ENCODE measurements around the gene ZNF274.
"Not testable (repeated sequence)": the region's sequence is repeated elsewhere in the genome, so short reads cannot be mapped to it uniquely, and the experiment has no call there.

Gene ZNF274

GRCh38 chr19:58212336-58213074 is 29.6 kb downstream of the ZNF274 start:
- no peak for DNase-seq

GRCh38 chr19:58213075-58213369 is 30.2 kb downstream of the ZNF274 start:
- DNase-seq, result no peak

DNA sequence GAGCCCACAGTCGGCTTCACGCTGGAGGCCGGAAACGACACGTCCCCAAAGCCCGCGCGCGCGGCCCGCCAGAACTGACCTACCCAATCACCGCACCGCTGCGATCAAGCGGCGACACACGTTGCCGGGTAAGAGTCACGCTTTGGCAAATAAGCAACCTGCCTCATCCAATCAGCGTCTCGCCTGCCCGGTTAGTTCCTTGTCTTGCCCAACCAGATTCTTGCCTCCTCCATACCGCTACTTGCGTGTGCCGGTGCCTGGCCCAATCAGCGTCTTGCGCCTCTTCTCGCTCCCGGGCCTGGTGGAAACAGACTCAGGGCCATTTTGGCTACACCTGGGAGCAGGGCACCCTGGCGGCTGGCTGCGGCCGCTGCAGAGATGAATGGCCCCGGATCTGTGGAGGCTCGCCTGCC is 34.2 kb downstream of the ZNF274 start:
- no peak for DNase-seq

DNA sequence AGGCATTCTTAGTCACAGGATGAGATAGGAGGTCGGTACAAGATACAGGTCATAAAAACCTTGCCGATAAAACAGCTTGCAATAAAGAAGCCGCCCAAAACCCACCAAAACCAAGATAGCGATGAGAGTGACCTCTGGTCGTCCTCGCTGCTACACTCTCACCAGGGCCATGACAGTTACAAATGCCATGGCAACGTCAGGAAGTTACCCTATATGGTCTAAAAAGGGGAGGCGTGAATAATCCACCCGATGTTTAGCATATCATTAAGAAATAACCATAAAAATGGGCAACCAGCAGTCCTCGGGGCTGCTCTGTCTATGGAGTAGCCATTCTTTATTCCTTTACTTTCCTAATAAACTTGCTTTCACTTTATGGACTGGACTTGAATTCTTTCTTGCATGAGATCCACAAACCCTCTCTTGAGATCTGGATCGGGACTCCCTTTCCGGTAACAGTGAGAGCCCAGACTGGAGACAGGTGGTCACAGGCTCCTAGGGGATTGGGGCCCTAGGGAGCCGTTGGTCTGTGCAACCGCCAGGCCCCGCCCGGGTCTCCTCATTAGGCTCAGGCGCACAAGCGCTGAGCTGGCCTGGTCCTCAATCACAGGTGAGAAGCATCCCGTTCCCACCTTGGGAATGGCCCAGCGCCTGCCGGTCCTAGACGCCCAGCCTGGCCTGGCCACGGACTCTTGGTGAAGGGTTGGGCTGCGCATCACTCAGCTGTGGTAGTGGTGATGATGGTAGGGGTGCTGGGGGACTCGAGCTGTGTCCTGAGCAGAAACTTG is 34.9 kb downstream of the ZNF274 start:
- DNase-seq, result no peak

DNA sequence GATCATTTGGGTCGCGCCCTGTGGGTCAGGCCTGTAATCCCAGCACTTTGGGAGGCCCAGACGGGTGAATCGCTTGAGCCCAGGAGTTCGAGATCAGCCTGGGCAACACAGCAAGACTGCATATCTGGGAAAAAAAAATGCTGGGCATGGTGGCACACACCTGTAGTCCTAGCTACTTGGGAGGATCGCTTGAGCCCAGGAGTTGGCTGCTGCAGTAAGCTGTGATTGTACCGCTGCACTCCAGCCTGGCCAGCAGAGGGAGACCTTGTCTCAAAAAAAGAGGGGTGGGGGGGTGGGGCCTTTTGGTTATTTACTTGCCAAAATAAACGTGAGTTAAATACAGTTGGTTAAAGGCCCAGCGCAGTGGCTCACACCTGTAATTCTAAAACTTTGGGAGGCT is 36.0 kb downstream of the ZNF274 start:
- peak; percentile 55 for DNase-seq

DNA sequence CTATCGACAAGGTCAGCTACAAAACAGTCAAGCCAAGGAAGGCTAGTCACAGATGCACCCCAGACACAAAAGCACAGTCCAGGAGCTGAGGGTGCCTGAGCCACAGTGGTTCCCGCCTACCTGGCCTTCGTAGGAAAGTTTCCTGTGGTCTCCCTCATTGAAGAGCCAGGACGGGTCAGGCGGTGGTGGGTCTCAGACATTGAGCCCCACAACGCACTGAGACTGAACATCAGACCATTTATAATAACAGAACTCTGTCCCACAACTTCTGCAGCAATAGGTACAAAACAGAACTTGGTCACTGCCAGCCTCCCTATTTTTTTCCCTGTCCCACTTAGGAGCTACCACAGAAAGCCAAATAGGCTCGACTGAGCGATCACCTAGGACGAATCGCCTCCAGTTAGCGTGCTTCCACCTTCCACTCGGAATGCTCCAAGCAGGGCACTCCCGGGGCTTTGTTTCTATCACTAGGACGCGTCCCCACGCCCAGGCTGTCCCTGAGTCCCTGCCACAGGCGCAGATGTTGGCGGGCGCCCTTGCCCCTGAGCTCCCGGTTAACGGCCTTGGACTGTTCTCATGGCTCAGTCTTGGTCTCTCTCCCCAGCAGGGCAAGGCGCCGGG is 45.2 kb downstream of the ZNF274 start:
- DNase-seq, result no peak

GRCh38 chr19:58228585-58229254 is 45.9 kb downstream of the ZNF274 start, which contains the start of gene ZNF544:
TSS of gene ZNF544 (plus strand) at chr19:58228914. CDS start at chr19:58244024, 15,110 bp downstream.
- DNase-seq, result peak; percentile 53

DNA sequence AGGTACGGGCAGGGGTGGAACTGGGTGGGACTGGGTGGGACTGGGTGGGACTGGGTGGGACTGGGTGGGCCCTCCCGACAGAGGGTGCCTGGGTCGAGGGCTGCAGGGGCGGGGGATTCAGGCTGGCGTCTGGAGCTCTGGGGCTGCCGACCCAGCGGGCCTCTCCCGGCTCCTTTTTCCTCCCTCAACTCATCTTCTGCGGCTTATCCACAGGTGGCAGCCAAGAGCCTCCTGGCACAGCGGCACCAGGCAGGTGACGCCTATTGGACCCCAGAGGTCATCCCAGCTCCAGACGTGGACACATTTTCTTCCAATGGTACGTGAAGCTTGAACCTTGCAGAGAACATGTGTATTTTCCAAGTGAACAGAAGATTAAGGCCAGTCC is 46.4 kb downstream of the ZNF274 start:
- peak; percentile 31 for DNase-seq

DNA sequence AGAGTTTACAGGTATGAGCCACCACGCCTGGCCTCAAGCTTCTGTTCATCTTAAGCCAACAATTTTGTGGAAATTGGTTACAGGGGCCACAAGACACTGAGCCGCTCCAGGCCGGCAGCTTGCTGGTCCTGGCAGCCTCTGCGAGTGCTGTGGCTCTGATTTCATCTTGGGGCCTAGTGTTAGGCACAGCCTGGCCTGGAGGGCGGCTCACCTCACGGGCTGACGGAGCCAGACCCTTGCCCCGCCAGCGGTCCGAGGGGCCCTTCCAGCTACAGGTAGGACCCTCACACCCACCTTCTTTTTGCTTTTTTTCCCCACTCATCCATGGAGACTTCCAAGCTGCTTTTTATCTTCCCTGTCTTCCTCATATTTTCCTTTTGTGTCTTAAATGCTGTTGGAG is 54.5 kb downstream of the ZNF274 start:
- no peak for DNase-seq

- no peak for DNase-seq
Observed at GRCh38 chr19:58243351-58243750, 60.5 kb downstream of the ZNF274 start.

- DNase-seq, result no peak
Observed at GRCh38 chr19:58248886-58249285, 66.0 kb downstream of the ZNF274 start.

DNA sequence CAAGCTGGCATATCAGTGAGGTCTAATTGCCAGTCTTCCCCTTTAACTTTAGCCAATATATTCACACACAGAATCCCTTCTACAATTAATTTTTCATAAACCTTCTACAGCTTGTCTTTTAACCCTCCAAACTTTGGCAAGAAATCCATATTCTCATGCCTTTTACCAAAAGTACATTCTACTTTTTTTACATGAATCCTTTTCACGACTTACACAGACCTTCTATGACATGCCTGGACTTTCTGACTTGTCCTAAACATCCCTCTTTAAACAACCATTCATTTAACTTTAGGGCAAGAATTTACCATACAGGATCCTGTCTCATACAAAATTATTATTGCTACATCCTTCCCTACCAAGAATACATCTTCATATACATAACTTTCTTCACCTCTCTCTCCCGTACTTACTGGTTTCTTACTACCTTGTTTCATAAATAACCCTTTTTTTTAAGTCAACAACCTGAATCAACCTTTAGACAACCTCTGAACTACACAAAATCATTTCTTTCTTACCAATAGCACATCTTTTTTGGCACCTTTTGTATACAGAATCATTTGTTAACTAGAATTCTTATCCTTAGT is 69.3 kb downstream of the ZNF274 start:
- DNase-seq, result no peak

DNA sequence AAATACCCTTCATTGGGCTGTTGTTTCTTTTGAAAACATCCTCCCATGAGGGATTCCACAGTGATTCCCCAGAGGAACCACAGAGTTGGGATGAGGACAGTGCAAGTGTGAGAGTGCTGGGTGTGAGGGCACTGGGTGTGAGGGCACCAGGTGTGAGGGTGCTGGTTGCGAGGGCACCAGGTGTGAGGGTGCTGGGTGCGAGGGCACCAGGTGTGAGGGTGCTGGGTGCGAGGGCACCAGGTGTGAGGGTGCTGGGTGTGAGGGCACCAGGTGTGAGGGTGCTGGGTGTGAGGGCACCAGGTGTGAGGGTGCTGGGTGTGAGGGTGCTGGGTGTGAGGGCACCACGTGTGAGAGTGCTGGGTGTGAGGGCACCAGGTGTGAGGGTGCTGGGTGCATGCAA is 75.4 kb downstream of the ZNF274 start:
- DNase-seq, result not testable (repeated sequence)

DNA sequence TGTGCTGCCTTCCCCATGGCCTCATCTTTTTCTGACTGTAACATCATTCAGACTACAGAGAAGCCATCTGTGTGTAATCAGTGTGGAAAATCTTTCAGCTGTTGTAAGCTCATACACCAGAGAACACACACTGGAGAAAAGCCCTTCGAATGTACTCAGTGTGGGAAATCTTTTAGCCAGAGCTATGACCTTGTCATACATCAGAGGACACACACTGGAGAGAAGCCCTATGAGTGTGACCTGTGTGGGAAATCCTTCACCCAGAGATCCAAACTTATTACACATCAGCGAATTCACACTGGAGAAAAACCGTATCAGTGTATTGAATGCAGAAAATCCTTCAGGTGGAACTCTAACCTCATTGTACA is 78.7 kb downstream of the ZNF274 start:
- no peak for DNase-seq

DNA sequence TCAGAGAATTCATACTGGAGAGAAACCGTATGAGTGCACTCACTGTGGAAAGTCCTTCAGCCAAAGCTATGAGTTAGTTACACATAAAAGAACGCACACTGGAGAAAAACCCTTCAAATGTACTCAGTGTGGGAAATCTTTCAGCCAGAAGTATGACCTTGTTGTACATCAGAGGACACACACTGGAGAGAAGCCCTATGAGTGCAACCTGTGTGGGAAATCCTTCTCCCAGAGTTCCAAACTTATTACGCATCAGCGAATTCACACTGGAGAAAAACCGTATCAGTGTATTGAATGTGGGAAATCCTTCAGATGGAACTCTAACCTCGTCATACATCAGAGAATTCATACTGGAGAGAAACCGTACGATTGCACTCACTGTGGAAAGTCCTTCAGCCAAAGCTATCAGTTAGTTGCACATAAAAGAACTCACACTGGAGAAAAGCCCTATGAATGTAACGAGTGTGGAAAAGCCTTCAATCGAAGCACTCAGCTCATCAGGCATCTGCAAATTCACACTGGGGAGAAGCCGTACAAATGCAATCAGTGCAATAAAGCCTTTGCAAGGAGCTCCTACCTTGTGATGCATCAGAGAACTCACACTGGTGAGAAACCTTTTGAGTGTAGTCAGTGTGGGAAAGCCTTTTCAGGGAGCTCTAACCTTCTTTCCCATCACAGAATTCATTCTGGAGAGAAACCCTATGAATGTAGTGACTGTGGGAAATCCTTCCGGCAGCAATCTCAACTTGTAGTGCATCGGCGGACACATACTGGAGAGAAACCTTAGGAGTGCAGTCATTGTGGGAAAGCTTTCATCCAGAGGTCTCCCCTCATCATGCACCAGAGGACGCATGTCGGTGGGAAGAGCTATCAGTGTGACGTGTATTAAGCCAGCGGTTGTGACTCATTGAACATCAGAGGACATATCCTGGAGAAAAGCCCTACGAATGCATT is 79.4 kb downstream of the ZNF274 start:
- no peak for DNase-seq

DNA sequence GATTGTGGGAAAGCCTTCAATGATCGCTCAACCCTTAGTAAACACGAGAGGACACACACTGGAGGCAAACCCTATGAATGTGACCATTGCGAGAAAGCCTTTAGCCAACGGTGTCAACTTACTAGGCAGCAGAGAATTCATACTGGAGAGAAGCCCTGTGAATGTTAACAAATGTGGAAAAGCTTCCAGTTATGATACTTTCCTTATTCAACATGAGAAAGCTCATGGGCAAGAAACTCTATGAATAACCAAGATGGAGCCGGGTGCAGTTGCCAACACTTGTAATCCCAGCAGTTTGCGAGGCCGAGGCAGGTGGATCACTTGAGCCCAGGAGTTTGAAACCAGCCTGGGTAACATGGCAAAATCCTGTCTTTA is 80.0 kb downstream of the ZNF274 start:
- no peak for DNase-seq
